ENCODE measurements around the gene PSMC3. TPM values are rescaled to one million over a fixed set of nuclear protein-coding genes. Genes with fewer than 3 reads are reported as not detected.

PSMC3 gene
- total RNA-seq, 1 experiment from 2014 or later: 181 TPM

GRCh38 chr11:47369676-47370075, 56.6 kb downstream of the PSMC3 start:
- no peak overlapping the region for H3K27ac ChIP-seq (ENCODE audit: low read length)
- TF ChIP-seq REST (IDR thresholded peaks at IDR 0.05; ENCODE audit: insufficient read depth in 1 of 2, low read depth in 2 of 2, low read length in 1 of 2): no peak
- ATAC-seq (no peak), DNase-seq (ENCODE audit: low read depth, low spot score) (no peak)
- no peaks in the 10 kb centered on the region for H3K4me1 ChIP-seq (ENCODE audit: control insufficient read depth, insufficient read depth, low read length)
- no peaks in the 10 kb centered on the region for H3K27me3 ChIP-seq (ENCODE audit: control insufficient read depth, insufficient read depth, low read length)
- BruUV-seq (replicated peaks): no TSS peak
- ChIA-PET POLR2A (no interaction called here), CTCF (interaction anchor here (0.6 kb wide), 2 partner anchors 199 to 303 kb away, joined by 6 to 12 read pairs; no protein-coding TSS in a partner anchor)
- in situ Hi-C loops (cut with HindIII; ENCODE audit: low pct_unique_long_range_greater_than_20kb, low sequenced_read_pairs): no loop called here
- intact Hi-C loops (cut with micrococcal nuclease; ENCODE audit: unreplicated experiment): loop anchor here (5.0 kb wide), 1 partner anchor 83 kb away; no protein-coding TSS in a partner anchor
- no peaks in the 10 kb centered on the region for H3K36me3 ChIP-seq (ENCODE audit: control insufficient read depth, insufficient read depth, low read length)
- no peak overlapping the region for H3K4me3 ChIP-seq (ENCODE audit: low read depth in 2 of 2, low read length in 2 of 2)
- H3K9me3 ChIP-seq (ENCODE audit: control insufficient read depth, insufficient read depth, low read depth, low read length): no peaks in the 10 kb centered on the region

Small RNA genes lying within 50 kb of the gene (microRNA-seq; reads per million reads assigned to microRNA genes)
- gene MIR4487 (ENCODE audit: unreplicated experiment): not detected

Other genes with a start within 250 kb of the PSMC3 start
- gene ARFGAP2, start 249.6 kb downstream of the PSMC3 start, total RNA-seq (2021; ENCODE audit: unreplicated experiment): 61.4 TPM
- gene PACSIN3, start 240.0 kb downstream of the PSMC3 start, total RNA-seq (2021; ENCODE audit: unreplicated experiment): 45.3 TPM
- gene DDB2, start 211.5 kb downstream of the PSMC3 start, total RNA-seq (2021; ENCODE audit: unreplicated experiment): 33.6 TPM
- gene ACP2, start 177.6 kb downstream of the PSMC3 start, total RNA-seq (2021; ENCODE audit: unreplicated experiment): 28.4 TPM
- 17.2 TPM for gene NR1H3, start 168.4 kb downstream of the PSMC3 start, total RNA-seq (2021; ENCODE audit: unreplicated experiment)
- 51.1 TPM for gene MADD, start 156.3 kb downstream of the PSMC3 start, total RNA-seq (2021; ENCODE audit: unreplicated experiment)
- not detected for gene MYBPC3, start 73.7 kb downstream of the PSMC3 start, total RNA-seq (2021; ENCODE audit: unreplicated experiment)
- 0.31 TPM for gene SPI1, start 47.9 kb downstream of the PSMC3 start, total RNA-seq (2021; ENCODE audit: unreplicated experiment)
- 50.2 TPM for gene SLC39A13, start 17.8 kb downstream of the PSMC3 start, total RNA-seq (2021; ENCODE audit: unreplicated experiment)
- gene RAPSN, start 22.7 kb upstream of the PSMC3 start, total RNA-seq (2021; ENCODE audit: unreplicated experiment): 1.8 TPM
- gene CELF1, start 126.7 kb upstream of the PSMC3 start, total RNA-seq (2021; ENCODE audit: unreplicated experiment): 160 TPM
- gene PTPMT1, start 139.2 kb upstream of the PSMC3 start, total RNA-seq (2021; ENCODE audit: unreplicated experiment): 81.0 TPM
- gene KBTBD4, start 152.5 kb upstream of the PSMC3 start, total RNA-seq (2021; ENCODE audit: unreplicated experiment): 23.2 TPM
- 135 TPM for gene NDUFS3, start 152.6 kb upstream of the PSMC3 start, total RNA-seq (2021; ENCODE audit: unreplicated experiment)
- gene FAM180B, start 160.2 kb upstream of the PSMC3 start, total RNA-seq (2021; ENCODE audit: unreplicated experiment): not detected
- not detected for gene C1QTNF4, start 168.0 kb upstream of the PSMC3 start, total RNA-seq (2021; ENCODE audit: unreplicated experiment)
- 230 TPM for gene MTCH2, start 216.1 kb upstream of the PSMC3 start, total RNA-seq (2021; ENCODE audit: unreplicated experiment)